ENCODE data around the gene MRGPRF. TPM values are rescaled to one million over a fixed set of nuclear protein-coding genes. Genes with fewer than 3 reads are reported as not detected.
A peak's percentile ranks its signal among the peaks of the same experiment; 100 is the strongest.
"Not testable (repeated sequence)": the region's sequence is repeated elsewhere in the genome, so short reads cannot be mapped to it uniquely, and the experiment has no call there.

The MRGPRF gene
- total RNA-seq, 3 donors from 2014 or later: 0.10 to 0.18 TPM; not detected in 1

DNA sequence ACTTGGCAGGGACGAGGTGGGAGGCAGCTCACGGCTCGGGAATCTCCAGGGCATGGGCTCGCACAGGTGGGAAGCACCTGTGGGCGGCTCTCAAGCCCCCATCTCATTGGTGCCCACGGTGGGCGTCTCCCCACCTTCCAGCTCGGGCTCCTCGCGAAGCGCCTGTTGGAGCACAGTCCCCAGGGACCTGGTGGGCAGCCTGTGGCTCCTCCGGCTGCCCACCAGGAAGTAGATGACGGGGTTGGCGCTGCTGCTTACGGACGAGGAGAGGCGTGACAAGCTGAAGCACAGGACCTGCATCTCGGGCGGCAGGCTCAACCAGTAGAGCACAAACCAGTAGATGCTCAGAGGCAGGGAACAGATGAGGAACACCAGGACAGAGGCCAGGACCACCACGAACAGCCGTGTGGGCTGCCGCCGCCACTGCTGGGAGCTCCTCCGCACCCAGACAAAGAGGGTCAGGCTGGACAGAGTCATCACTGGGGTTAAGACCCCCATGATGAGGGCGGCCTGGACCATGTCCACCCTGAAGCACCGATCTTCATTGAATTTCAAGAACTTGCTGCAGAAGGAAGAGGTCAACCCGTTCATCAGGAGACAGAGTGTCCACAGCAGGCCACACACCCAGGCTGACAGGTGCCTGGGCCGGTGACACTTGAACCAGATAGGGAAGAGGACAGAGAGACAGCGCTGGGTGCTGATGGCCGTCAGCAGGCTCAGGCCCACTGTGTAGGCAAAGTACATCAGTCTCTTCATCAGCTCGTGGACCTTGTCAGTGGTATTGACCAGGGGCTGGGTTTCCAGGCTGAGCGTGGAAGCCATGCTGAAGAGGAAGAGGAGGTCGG is 32.9 kb downstream of the MRGPRF start:
- no peaks in the 10 kb centered on the region for H3K4me1 Mint-ChIP-seq (ENCODE audit: low read depth)

DNA sequence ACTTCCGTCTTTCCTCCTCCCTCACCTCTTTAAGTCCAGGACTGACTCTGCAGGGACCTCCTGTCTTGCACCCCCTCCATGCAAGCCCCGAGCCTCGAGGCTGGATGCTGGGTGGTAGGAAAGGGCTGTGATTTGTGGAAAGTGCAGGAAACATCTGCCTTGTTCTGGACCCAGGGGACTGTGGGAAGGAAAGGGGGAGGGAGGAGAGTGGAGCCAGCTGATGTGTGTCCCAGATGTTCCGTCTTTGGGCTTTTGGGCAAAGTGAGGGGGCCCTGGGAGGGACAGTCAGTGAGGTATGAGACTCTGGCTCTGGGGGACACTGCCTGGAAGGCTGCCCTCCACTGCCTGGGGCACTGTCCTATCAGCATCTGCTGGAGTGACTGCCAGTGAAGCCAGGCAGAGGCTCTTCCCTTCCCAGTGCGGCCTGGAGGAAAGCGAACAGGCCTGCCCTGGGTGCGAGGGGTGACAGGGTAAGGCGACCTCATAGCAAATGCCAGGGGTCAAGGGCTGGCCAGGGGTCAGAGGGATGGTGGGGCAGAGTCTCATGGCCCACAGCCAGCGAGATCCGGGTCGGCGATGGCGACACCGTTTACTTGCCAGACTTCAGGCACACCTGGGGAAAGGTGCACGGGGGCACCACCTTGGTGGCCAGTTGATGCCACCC is 34.0 kb downstream of the MRGPRF start:
- Mint-ChIP-seq H3K4me3 (no peak overlapping the region), H3K9me3 (peaks cover 8% of the 10 kb centered on the region), H3K27me3 (ENCODE audit: low read depth) (peaks cover 7% of the 10 kb centered on the region), H3K36me3 (ENCODE audit: insufficient read depth) (no peaks in the 10 kb centered on the region), H3K4me1 (ENCODE audit: low read depth) (no peaks in the 10 kb centered on the region)
- DNase-seq: no peak
- ATAC-seq: no peak

More for the DNA sequence above, 32.9 kb downstream of the MRGPRF start:
- no peaks in the 10 kb centered on the region for H3K36me3 Mint-ChIP-seq (ENCODE audit: insufficient read depth)
- peaks cover 8% of the 10 kb centered on the region for H3K9me3 Mint-ChIP-seq
- no peak for DNase-seq
- H3K27me3 Mint-ChIP-seq (ENCODE audit: low read depth): peaks cover 7% of the 10 kb centered on the region
- no peak overlapping the region for H3K4me3 Mint-ChIP-seq
- ATAC-seq: no peak

DNA sequence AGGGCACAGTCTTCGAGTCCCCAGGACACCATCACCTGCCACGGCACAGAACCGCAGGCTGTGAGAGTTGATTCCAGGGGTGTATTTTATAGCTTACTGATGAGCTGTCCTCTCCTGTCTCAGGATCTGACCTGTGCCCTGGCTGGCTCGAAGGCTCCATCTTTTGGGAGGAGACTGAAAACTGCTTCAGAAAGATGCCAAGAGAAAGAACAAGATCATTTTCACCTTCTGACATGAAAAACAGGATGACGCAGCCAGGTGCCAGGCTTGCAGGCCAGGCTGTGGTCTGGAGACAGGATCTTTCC is 34.5 kb downstream of the MRGPRF start:
- Mint-ChIP-seq H3K4me1 (ENCODE audit: low read depth) (no peaks in the 10 kb centered on the region), H3K27me3 (ENCODE audit: low read depth) (peaks cover 7% of the 10 kb centered on the region), H3K9me3 (peaks cover 8% of the 10 kb centered on the region), H3K4me3 (no peak overlapping the region), H3K36me3 (ENCODE audit: insufficient read depth) (no peaks in the 10 kb centered on the region)
- DNase-seq: no peak
- no peak for ATAC-seq

DNA sequence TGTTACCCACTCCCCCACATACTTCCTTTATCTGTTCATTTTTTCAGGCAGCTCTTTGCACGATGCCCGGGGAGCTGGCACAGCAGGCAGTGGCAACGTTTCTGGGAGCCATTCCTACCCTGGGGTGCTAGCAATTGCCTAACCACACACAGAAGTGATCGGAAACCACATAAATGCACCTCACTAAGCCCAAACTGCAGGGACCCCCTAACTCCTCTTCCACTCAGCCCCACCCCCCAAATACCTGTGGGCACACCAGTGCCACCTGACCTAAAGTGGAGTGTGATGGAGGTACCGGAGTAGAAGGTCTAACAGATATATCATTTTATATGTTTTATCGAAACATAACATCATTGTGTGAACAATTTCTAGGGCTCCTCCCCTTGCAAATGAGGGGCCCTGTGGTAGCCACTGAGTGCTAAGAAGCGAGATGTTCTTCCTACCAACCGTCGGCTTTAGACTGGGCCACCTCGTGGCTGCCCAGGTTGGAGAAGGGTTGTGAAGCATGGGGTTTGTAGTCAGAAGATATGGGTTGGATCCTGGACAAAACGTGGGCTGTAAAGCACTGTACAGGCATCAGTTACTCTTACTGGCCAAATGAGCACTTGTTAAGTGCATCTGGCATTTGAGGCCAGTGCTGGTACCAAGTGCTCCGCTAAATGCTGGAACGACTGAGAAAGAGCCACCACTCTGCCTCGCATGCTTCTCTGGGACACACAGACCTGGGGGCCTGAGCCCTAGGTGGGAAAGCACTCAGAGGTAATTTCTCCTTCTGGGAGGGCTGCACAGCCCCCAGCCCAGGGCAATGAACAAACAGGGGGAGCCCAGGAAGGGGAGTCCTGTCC is 35.0 kb downstream of the MRGPRF start:
- peaks cover 8% of the 10 kb centered on the region for H3K9me3 Mint-ChIP-seq
- ATAC-seq: no peak
- peaks cover 7% of the 10 kb centered on the region for H3K27me3 Mint-ChIP-seq (ENCODE audit: low read depth)
- no peaks in the 10 kb centered on the region for H3K36me3 Mint-ChIP-seq (ENCODE audit: insufficient read depth)
- DNase-seq: no peak
- no peaks in the 10 kb centered on the region for H3K4me1 Mint-ChIP-seq (ENCODE audit: low read depth)
- no peak overlapping the region for H3K4me3 Mint-ChIP-seq

DNA sequence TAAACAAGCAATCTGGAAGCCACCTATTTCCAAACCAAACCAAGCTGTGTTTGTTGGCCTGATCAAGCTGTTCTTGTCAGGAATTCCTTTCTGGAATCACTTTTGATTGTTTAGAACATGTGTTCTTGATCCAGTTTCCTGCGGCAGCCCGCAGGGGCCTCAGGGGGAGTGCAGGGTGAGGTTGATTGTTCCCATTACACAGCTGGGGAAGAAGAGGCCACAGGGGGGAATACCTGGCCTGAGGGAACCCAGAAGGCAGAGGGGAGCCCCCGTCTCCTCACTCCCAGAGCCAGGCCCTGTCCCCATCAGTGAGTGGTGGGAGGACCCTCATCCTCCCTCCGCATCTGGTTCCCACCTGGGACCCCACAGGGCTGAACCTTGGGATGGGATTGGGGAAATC is 36.5 kb downstream of the MRGPRF start:
- Mint-ChIP-seq H3K9me3 (no peaks in the 10 kb centered on the region), H3K27me3 (ENCODE audit: low read depth) (peaks cover 8% of the 10 kb centered on the region), H3K36me3 (ENCODE audit: insufficient read depth) (no peaks in the 10 kb centered on the region), H3K4me3 (no peak overlapping the region), H3K4me1 (ENCODE audit: low read depth) (no peaks in the 10 kb centered on the region)
- DNase-seq (no peak), ATAC-seq (no peak)

DNA sequence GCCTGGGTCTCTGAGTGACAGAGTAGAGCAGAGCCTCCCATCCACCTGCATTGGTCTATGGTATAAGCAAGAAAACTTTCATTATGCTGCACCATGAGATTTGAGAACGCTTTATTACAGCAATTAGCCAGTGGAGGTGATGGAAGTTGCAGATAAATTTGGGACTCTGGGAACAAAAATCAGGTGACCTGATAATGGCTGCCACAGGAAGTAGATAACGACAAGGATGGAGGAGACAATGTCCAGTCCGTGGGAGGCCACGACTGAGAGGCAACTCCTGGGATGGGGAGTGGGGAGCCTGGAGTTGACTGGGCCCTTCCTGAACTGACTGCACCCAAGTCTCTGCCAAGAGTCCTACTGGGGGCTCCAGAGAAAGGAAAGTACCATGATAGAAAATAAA is 37.0 kb downstream of the MRGPRF start:
- H3K36me3 Mint-ChIP-seq (ENCODE audit: insufficient read depth): no peaks in the 10 kb centered on the region
- H3K9me3 Mint-ChIP-seq: no peaks in the 10 kb centered on the region
- H3K4me3 Mint-ChIP-seq: no peak overlapping the region
- no peaks in the 10 kb centered on the region for H3K4me1 Mint-ChIP-seq (ENCODE audit: low read depth)
- DNase-seq (no peak), ATAC-seq (no peak)
- H3K27me3 Mint-ChIP-seq (ENCODE audit: low read depth): peaks cover 8% of the 10 kb centered on the region

DNA sequence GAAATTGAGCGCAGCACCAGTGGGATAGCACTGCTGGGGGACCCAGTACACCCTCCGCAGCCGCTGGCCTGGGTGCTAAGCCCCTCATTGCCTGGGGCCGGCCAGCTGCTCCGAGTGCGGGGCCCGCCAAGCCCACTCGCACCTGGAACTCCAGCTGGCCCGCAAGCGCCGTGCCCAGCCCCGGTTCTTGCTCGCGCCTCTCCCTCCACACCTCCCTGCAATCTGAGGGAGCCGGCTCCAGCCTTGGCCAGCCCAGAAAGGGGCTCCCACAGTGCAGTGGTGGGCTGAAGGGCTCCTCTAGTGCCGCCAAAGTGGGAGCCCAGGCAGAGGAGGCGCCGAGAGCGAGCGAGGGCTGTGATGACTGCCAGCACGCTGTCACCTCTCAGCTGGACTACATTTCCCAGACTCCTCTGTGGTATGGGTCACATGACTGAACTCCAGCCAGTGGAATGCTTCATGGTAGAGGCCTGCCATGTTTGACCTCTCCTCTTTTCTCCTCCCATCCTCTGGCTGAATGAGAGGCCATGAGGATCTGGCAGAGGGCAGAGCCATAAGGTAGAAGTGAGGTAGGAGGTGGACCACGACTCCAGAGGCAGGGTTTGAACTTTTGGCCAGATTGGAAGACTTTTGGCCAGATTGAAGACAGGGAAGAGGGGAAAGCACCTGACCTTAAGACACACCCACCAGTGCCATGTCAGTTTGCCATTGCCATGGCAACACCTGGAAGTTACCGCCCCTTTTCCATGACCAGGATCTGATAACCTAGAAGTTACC is 38.4 kb downstream of the MRGPRF start:
- no peak for DNase-seq
- no peaks in the 10 kb centered on the region for H3K9me3 Mint-ChIP-seq
- H3K36me3 Mint-ChIP-seq (ENCODE audit: insufficient read depth): no peaks in the 10 kb centered on the region
- H3K4me3 Mint-ChIP-seq: no peak overlapping the region
- H3K4me1 Mint-ChIP-seq (ENCODE audit: low read depth): no peaks in the 10 kb centered on the region
- peak; percentile 71 to 79 for ATAC-seq
- peaks cover 8% of the 10 kb centered on the region for H3K27me3 Mint-ChIP-seq (ENCODE audit: low read depth)

DNA sequence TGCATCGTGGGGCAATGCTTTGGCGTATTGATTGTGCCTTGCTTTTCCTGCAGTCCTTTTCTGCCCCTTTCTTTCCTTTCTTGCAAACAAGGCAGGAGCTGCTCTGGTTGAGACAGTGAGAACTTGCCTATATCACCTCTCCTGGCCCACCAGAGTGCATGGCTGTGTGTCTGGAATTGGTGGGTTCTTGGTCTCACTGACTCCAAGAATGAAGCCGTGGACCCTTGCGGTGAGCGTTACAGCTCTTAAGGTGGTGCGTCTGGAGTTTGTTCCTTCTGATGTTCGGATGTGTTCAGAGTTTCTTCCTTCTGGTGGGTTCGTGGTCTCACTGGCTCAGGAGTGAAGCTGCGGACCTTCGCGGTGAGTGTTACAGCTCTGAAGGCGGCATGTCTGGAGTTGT is 39.3 kb downstream of the MRGPRF start:
- not testable (repeated sequence) for H3K4me3 Mint-ChIP-seq; H3K27me3 Mint-ChIP-seq (ENCODE audit: low read depth); DNase-seq; ATAC-seq; H3K9me3 Mint-ChIP-seq; H3K4me1 Mint-ChIP-seq (ENCODE audit: low read depth); H3K36me3 Mint-ChIP-seq (ENCODE audit: insufficient read depth)

DNA sequence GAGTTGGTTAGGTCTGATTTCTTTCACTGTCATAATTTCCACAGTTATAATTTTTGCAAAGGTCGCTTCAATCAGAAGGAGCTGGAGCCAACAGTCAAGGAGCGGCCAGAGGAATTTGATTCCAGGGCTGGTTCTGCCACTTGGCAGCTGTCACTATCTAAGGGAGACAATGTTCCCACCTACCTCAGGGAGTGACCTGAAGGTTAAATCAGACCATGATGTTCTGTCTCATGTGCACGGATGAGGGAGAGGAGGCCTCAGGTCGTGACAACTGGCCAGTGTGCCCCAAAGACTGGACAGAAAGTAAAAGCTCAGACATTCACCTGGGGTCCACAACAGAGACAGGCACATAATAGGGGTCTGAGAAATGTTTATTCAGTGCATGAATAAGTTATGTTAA is 39.8 kb downstream of the MRGPRF start:
- H3K4me1 Mint-ChIP-seq (ENCODE audit: low read depth): no peaks in the 10 kb centered on the region
- H3K36me3 Mint-ChIP-seq (ENCODE audit: insufficient read depth): no peaks in the 10 kb centered on the region
- H3K9me3 Mint-ChIP-seq: no peaks in the 10 kb centered on the region
- peaks cover 8% of the 10 kb centered on the region for H3K27me3 Mint-ChIP-seq (ENCODE audit: low read depth)
- DNase-seq (no peak), ATAC-seq (no peak)
- no peak overlapping the region for H3K4me3 Mint-ChIP-seq

DNA sequence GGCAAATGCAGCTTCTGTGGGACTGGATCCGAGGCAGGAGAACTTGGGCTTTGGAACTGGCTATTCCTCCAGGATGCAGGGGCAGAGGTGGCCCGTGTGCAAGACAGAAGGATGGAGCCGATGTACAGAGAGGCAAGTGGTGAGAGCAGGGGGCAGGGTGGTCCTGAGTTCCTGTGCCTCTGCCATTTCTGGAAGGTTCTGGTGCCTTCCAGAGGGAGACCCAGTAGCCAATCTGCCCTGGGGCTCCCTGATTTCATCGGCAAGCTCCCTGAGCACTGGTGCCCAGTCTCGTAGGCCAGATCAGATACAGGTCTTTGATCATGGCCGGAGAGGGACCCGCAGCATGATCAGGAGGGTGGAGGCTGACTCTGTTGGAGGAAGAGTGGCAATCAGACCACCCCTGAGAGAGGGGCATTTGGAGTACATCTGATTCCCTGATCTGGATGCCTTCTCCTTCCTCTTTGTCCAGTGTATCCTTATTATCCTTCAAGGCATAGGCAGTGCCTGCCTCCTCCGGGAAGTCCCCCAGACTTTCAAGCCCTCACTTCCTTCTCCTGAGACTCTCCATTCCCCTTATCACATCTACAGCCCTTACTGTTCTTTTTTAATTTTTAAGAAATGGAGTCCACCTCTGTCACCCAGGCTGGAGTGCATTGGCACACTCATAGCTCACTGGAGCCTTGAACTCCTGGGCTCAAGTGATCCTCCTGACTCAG is 42.0 kb downstream of the MRGPRF start:
- DNase-seq: no peak

DNA sequence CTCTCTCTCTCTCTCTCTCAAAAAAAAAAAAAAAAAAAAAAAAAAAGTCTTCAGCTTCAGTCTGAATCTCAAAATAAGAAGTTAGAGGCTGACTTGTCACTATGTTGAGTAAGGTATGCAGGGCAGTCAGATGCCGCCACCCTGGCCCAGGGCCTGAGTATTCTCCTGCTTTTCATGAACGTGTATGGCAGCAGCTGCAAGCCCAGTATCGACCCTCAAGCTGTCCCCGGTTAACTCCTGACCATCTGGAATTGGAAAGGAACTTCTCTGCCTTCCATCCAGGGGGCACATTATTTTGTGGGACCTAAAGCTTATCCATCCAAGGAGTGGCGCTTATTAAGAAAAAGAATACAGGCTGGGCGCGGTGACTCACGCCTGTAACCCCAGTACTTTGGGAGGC is 43.7 kb downstream of the MRGPRF start:
- Mint-ChIP-seq H3K9me3 (no peaks in the 10 kb centered on the region), H3K4me1 (ENCODE audit: low read depth) (peaks cover 18% of the 10 kb centered on the region), H3K27me3 (ENCODE audit: low read depth) (peaks cover 12% of the 10 kb centered on the region), H3K4me3 (no peak overlapping the region), H3K36me3 (ENCODE audit: insufficient read depth) (no peaks in the 10 kb centered on the region)
- DNase-seq (no peak), ATAC-seq (no peak)

More for the DNA sequence above, 42.0 kb downstream of the MRGPRF start:
- no peaks in the 10 kb centered on the region for H3K9me3 Mint-ChIP-seq
- peaks cover 6% of the 10 kb centered on the region for H3K4me1 Mint-ChIP-seq (ENCODE audit: low read depth)
- ATAC-seq: no peak
- no peaks in the 10 kb centered on the region for H3K36me3 Mint-ChIP-seq (ENCODE audit: insufficient read depth)
- H3K4me3 Mint-ChIP-seq: no peak overlapping the region
- peaks cover 12% of the 10 kb centered on the region for H3K27me3 Mint-ChIP-seq (ENCODE audit: low read depth)

DNA sequence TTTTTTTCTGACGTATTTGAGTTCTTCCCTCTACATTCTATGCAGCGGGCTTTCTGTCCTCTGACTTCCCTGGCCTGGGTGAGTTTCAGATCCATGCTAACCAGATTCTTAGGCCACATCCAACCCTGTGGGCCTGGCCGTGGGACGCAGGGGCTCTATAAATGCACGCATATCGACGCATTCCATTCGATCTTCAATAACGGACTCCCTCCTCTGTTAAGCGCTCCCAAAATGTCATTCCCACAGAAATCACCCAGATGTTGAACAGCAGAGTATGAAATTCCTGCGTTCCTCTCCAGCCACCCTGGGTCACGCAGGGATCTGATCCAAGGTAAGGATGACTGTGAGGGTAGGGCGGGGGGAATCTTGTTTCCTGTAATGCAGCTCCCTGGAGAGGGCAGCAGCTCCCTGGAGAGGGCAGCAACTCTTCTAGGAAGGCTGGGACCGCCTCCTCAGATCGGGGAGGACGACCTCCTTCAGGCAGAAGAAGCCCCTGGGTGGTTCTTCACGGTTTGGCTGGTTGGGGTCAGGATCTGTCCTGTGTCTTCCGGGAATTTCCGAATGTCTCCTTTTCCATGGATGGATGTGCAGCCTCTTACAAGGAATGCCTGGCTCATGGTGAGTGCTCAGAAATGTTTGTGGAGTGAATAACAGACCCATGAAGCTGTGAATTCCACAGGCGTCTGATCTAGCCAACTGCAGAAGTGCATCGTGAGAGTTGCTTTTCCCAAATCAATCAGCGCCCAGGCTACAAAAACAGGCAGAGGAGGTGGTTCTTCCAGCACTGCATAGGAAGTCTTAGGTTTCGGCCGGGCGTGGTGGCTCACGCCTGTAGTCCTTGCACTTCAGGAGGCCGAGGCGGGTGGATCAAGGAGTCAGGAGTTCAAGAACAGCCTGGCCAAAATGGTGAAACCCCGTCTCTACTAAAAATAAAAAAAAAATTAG is 44.5 kb downstream of the MRGPRF start:
- DNase-seq: no peak
- no peak for ATAC-seq
- Mint-ChIP-seq H3K9me3 (no peaks in the 10 kb centered on the region), H3K27me3 (ENCODE audit: low read depth) (peaks cover 12% of the 10 kb centered on the region), H3K4me3 (no peak overlapping the region), H3K36me3 (ENCODE audit: insufficient read depth) (no peaks in the 10 kb centered on the region), H3K4me1 (ENCODE audit: low read depth) (peaks cover 24% of the 10 kb centered on the region)

Measured in activated T-cell treated with anti-CD3 and anti-CD28 coated beads, Interleukin-2, amount 50 U/mL, for 4 hours (primary cell).